Hematopoietic multipotent progenitor cell (in vitro differentiated cells): Measurements from ENCODE around the gene CLDN9. TPM values are rescaled to one million over a fixed set of nuclear protein-coding genes. Genes with fewer than 3 reads are reported as not detected.
A peak's percentile ranks its signal among the peaks of the same experiment; 100 is the strongest.

ENCODE experiments used
- DNase-seq, 3 donors: peaks; one replicate each; pipeline ENCODE4 v3.0.0-alpha.2; 2011 to 2015; ENCODE audit warnings: low read depth in 2 of 3, low spot score in 2 of 3
- total RNA-seq: library from RNA; depleted of rRNA; stranded (reverse); fragments of >200 nt; gene quantifications from one replicate; pipeline ENCODE4 v1.2.3, GENCODE V29; 2012

CLDN9 gene
- total RNA-seq, 1 donor: 0.27 TPM

DNA sequence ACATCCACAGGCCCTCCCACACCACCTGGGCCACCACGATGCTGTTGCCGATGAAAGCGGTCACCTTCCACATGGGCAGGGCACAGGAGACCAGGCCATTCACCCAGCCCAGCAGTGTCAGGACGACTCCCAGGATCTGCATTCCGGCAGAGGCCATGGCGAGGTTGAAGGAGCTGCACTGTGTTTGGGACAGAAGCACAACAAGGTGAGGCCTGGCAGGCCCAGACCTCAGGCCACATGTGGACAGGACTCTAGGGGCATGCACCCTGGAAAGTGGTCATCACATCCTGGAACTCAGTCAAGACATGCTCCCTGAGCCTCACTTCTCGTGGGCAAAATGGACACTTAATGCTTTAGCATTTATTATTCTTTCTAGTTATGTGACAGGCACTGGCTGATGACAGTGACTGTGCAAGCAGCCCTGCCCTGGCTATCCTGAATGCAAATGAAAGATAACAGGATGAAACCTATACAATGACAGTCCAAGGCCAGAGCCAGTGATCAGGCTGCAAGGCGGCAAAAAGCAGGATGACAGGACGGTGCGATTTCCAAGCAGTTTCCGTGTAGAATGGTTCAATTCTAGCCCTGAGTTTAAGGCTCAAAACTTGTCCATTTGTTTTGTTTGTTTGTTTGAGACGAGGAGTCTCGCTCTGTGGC, 3.3 kb downstream of the CLDN9 start:
- no peak for DNase-seq

DNA sequence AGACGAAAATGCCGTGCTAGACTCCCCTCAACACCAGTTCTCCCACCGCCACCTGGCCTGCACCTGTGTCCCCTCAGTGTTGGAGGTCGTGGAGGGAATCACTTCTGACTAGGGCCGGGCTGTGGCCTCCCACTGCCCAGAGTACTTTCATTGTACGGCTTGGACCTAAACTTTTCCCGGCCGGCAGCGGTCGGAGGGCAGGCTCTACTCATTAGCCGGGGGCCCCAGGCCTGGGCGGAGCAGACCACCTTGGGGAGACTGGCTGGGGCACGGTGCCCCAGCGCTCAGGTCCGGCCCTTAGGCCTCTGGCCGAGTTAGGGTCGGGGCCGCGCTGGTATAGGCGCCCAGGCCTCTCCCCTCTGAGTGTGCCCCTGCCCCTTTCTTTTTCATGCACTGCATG, 4.6 kb downstream of the CLDN9 start:
- DNase-seq: no peak

DNA sequence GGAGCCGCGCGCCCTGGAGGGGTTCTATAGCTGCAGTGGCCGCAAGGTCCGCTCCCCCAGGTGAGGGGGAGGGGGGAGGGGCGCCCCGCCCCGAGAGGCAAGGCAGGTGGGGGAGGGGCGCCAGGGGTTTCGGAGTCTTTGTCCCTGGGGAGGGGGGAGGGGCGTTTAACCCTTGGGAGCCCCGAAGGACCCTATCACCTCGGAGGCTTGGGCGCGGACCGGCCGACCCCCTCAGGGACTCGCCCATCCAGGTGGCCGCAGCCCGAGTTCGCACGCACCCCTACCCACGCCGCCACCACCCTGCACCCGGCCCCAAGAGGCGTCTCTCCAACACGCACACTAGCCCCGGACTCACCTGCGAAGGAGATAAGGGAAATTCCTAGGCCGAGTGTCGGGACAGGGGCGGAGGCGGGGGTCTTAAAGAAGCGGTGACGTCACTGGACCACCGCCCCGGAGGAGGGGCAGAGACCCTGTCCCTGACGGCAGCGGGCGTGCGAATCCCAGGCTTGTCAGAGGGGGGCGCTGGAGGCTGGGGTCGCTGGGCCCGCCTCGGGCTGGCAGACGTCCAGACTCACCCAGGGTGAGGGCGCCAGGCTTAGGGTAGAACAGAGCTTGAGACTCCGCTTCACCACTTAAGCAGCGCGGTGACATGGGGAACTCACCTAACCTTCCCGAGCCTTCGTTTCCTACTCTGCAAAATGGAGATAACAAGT, 5.2 kb downstream of the CLDN9 start, which contains the start of gene CLDN6:
TSS of gene CLDN6 (minus strand) at position 390 of the 713 bp plus-strand sequence. CDS start 2,162 bp downstream, outside the sequence.
- peak in 2 of 3 donors; percentile 71 to 72 for DNase-seq

GRCh38 chr16:3019594-3020246, 7.0 kb downstream of the CLDN9 start:
- no peak for DNase-seq

GRCh38 chr16:3020247-3020603, 7.5 kb downstream of the CLDN9 start, which contains the start of gene TNFRSF12A:
Gene TNFRSF12A, plus strand, starts transcription at chr16:3020368. Its CDS starts 30 bp downstream, at chr16:3020398.
- peak; percentile 52 to 74 (median 74) for DNase-seq

GRCh38 chr16:3020604-3021448, 8.1 kb downstream of the CLDN9 start:
- peak; percentile 30 to 82 (median 56) for DNase-seq

DNA sequence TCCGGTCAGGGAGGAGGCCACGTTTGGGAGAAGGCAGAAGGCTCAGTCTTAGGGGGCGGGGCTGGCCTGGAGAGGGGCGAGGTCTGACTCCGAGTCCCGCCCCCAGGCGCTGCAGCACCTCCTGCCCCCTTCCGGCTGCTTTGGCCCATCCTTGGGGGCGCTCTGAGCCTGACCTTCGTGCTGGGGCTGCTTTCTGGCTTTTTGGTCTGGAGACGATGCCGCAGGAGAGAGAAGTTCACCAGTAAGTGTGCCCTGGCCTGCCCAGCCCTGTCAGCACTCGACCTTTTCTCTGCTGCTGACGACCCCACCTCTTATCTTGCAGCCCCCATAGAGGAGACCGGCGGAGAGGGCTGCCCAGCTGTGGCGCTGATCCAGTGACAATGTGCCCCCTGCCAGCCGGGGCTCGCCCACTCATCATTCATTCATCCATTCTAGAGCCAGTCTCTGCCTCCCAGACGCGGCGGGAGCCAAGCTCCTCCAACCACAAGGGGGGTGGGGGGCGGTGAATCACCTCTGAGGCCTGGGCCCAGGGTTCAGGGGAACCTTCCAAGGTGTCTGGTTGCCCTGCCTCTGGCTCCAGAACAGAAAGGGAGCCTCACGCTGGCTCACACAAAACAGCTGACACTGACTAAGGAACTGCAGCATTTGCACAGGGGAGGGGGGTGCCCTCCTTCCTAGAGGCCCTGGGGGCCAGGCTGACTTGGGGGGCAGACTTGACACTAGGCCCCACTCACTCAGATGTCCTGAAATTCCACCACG, 8.9 kb downstream of the CLDN9 start:
- peak in 2 of 3 donors; percentile 69 to 73 for DNase-seq

GRCh38 chr16:3022208-3022683, 9.5 kb downstream of the CLDN9 start:
- DNase-seq: peak in 2 of 3 donors; percentile 77 to 79

DNA sequence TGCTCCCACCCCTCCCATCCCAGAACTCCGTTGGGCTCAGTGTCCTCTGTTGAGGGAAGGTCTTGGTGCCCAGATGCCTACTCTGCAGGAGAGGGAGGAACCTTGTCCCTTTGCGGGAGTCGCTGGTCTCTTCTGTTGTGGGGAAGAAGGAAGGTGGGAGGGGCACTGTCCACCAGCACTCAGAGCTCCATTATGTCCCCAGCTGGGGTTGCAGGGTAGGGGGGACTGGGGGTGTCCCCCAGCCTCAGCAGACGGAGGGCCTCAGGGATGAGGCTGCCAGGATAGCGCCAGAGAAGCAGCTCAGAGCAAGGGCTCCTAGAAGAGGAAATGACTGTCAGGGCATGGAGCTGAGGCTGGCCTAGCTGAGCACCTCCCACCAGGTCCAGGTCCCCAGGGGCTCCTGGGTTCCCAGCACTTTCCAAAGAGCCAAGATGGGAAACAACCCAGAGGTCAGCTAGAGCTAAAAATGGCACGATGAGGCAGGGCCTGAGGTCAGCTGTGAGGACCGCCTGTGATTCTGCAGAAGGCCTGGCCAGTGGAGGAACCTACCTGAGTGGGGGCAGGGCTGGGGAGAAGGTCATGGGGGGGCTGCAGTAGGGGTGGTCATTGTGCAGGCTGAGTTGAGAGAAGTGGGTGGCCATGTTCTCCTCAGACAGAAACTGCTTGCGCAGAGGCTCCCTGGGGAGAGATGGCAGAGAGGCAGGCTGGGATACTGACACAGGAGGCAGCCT, 10.1 kb downstream of the CLDN9 start:
- DNase-seq: no peak

GRCh38 chr16:3023415-3023668, 10.6 kb downstream of the CLDN9 start:
- no peak for DNase-seq

DNA sequence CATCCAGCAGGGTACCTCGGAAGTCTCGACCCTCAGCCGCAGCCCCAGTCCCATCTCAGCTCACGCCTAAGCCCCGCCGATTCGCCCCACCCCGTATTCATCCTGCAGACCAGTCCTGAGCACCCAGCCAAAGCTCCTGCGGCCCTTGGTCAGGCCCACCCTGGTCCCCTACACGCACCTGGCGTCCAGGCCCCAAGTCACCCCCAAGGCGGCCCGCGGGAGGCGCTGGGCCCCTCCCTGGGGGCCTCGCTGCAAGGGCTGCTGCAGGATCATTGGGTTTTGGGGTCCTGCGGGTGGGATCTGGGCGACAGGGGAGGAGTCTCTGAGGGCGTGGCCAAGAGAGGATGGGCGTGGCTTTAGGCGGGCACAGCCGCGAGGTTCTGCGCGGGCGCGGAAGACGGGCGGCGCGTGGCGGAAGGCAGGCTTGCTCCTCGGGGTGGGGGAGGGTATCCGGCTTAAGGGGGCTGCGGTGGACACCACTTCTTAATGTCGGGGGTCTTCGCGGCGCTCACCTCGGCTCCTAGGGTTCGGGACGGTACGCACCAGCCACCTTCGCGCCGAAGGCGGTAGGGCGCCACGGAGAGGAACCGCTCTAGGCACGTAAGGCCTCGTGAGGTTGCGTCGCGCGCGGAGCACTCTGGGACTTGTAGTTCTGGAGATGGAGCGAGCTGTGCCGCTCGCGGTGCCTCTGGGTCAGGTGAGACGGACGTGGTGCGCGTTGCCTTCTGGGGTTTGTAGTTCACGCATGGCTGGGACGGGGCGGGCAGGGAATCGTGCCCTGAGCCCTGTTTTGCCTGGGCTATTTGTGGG, 11.2 kb downstream of the CLDN9 start, which contains the start of the genes HCFC1R1 and THOC6:
TSS of gene HCFC1R1 (minus strand) at position 274 of the 810 bp plus-strand sequence. CDS start at position 273, 1 bp downstream.
TSS of gene THOC6 (plus strand) at position 367 of the 810 bp plus-strand sequence. CDS start at position 659, 292 bp downstream.
- DNase-seq: peak; percentile 93 to 98 (median 97)

DNA sequence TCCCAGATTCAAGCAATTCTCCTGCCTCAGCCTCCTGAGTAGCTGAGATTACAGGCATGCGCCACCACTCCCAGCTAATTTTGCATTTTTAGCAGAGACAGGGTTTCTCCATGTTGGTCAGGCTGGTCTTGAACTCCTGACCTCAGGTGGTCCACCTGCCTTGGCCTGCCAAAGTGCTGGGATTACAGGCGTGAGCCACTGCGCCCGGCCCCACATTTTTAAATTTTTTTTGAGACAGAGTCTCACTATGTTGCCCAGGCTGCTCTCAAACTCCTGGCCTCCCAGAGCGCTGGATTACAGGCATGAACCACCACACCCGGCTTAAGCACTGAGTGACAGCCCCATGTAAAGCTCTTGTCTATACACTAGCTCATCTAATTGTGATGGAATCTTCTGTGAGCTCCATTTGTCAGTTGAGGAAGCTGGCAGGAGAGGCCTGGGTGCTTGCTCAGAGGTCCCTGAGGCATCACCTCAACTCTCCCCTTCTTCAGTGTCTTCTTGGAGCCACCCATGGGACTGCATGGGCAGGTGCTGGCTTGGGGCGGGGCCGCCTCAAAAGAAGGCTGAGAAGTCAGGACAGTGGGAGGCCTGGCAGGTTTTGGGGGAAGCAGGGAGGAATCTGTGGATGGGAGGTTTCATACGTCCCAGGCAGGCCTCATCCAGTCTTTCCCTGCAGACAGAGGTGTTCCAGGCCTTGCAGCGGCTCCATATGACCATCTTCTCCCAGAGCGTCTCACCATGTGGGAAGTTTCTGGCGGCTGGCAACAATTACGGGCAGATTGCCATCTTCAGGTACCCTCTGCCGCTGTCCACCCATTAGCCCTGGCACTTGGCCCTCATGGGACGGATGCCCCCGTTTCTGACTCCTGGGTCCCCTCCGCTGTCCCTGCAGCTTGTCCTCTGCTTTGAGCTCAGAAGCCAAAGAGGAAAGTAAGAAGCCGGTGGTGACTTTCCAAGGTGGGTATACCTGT, 12.6 kb downstream of the CLDN9 start:
- DNase-seq: no peak

GRCh38 chr16:3026003-3026378, 13.3 kb downstream of the CLDN9 start:
- DNase-seq: no peak

- no peak for DNase-seq
Observed at GRCh38 chr16:3026609-3027488, 14.1 kb downstream of the CLDN9 start.

DNA sequence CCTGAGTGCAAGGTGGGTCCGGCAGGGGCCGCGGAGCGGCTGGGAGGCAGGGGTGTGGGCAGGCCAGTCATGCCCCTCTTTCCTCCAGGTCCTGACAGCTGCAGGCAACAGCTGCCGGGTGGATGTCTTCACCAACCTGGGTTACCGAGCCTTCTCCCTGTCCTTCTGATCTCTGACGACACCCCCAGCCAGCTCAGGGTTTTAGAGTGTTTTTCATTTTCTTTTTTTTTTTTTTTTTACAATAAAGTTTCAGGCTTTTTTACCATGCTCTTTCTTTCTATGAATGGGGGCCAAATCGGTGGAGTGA, 14.7 kb downstream of the CLDN9 start:
- no peak for DNase-seq

DNA sequence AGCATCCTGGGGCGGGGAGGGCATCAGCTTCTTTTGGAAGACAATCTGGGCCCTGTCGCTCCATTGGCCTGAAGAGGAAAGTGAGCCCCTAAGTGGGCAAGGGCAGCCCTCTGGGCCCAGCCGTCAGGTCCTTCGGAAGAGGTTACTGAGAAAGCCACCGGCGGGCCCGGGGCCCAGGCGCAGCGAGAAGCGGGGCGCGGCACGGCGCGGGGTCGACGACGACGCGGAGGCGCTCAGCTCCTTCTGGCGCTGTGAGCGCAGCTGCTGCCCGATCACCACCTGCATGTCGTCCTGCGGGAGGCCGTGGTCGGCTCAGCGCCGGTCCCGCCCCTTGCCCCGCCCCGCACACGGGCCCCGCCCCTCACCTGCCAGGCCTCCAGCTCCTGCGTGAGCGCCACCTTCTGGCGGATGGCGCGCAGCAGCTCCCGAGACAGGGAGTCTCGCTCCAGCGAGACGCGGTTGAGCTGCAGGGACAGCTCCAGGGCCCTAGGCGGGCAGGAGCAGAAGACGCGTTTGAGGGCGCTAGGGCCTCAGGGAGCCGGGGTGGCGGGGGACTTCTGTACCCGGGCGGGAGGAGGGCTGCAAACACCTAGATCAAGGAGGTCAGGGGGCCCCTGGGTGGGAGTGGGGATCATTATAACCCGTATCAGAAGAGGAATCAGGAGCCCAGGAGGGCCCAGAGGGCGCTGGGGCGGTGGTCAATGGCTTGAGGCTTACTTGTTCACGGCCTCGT, 15.4 kb downstream of the CLDN9 start:
- DNase-seq: peak; percentile 84 to 89 (median 86)
